ENCODE measurements around the gene SEMA4D.

- TF ChIP-seq CTCF (IDR thresholded peaks at IDR 0.05; ENCODE audit: low read length): no peak
- no peak for TF ChIP-seq EZH2 (IDR thresholded peaks at IDR 0.05; ENCODE audit: borderline replicate concordance, low read length)
Measured at GRCh38 chr9:89544279-89544661, 46.4 kb upstream of the SEMA4D start.

Measured in OCI-LY1 (cell line).